HL-60 (cell line): ENCODE results near the gene ZFPL1.

Experiments used
- CTCF ChIP-seq: IDR thresholded peaks from one replicate; pipeline ENCODE4 v1.5.1; 2011; ENCODE audit warnings: low read length, control low read depth, inconsistent platforms; ENCODE audit not compliant: insufficient read depth
- REST ChIP-seq: IDR thresholded peaks from 2 replicates; pipeline ENCODE4 v1.6.1; 2012; ENCODE audit warnings: low read depth; ENCODE audit not compliant: insufficient replicate concordance

GRCh38 chr11:65107751-65108468 lies 23.9 kb downstream of the ZFPL1 start:
- TF ChIP-seq CTCF (no peak), REST (no peak)
